Ishikawa (cell line): ENCODE measurements around the gene UBE2I.

Experiments used
- CEBPB ChIP-seq: IDR thresholded peaks from 2 replicates; pipeline ENCODE4 v1.6.1; 2012
- EP300 ChIP-seq: IDR thresholded peaks from 2 replicates; pipeline ENCODE4 v1.6.1; 2012; ENCODE audit warnings: borderline replicate concordance
- FOXM1 ChIP-seq: IDR thresholded peaks from 2 replicates; pipeline ENCODE4 v1.6.1; 2012; ENCODE audit warnings: low read depth, borderline replicate concordance
- NFIC ChIP-seq: IDR thresholded peaks from 2 replicates; pipeline ENCODE4 v1.6.1; 2012
- RAD21 ChIP-seq: IDR thresholded peaks from 2 replicates; pipeline ENCODE4 v1.6.1; 2012; ENCODE audit warnings: low read depth
- REST ChIP-seq: IDR thresholded peaks from 2 replicates; pipeline ENCODE4 v1.6.1; 2012; ENCODE audit warnings: low read depth, mild to moderate bottlenecking
- TAF1 ChIP-seq: IDR thresholded peaks from 2 replicates; pipeline ENCODE4 v1.6.1; 2012; ENCODE audit warnings: low read depth, mild to moderate bottlenecking
- TCF12 ChIP-seq: IDR thresholded peaks from 2 replicates; pipeline ENCODE4 v1.6.1; 2012; ENCODE audit warnings: low read depth
- TEAD4 ChIP-seq: IDR thresholded peaks from 2 replicates; pipeline ENCODE4 v1.6.1; 2012
- YY1 ChIP-seq: IDR thresholded peaks from 2 replicates; pipeline ENCODE4 v1.6.1; 2012; ENCODE audit warnings: low read depth
- ZBTB7A ChIP-seq: IDR thresholded peaks from 2 replicates; pipeline ENCODE4 v1.6.1; 2012; ENCODE audit warnings: low read depth
- TF ChIP-seq, protein P1 (sequence below): IDR thresholded peaks from 2 replicates; pipeline ENCODE4 v1.6.1; 2012

- TF ChIP-seq TCF12 (no peak), FOXM1 (no peak), RAD21 (no peak), ZBTB7A (no peak), REST (no peak), TAF1 (no peak), NFIC (no peak), EP300 (no peak), TEAD4 (no peak), CEBPB (no peak), YY1 (no peak)
- TF ChIP-seq, protein P1, sequence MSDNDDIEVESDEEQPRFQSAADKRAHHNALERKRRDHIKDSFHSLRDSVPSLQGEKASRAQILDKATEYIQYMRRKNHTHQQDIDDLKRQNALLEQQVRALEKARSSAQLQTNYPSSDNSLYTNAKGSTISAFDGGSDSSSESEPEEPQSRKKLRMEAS, result no peak
Observed at GRCh38 chr16:1280783-1281182, 28.7 kb upstream of the UBE2I start.
